Keratinocyte (primary cell): ENCODE results near the gene ULK4. TPM values are rescaled to one million over a fixed set of nuclear protein-coding genes. Genes with fewer than 3 reads are reported as not detected.

ENCODE experiments used
- DNase-seq: peaks from one replicate; pipeline ENCODE4 v3.0.0-alpha.2; 2011; ENCODE audit warnings: low read depth, missing footprints, low spot score
- FAIRE-seq: peaks from 2 replicates; lab custom pipeline; 2011; peaks lifted over from hg19 to GRCh38; lab: Jason Lieb, UNC
- H2AFZ ChIP-seq: 2 replicates; pipeline ENCODE4 v1.6.0; 2012; ENCODE audit warnings: low read length, control low read depth, inconsistent platforms; ENCODE audit not compliant: control insufficient read depth
- H3K27ac ChIP-seq: 2 replicates; pipeline ENCODE4 v1.5.1; 2011; ENCODE audit warnings: low read length; ENCODE audit not compliant: control insufficient read depth, insufficient read depth
- H3K27me3 ChIP-seq: 3 replicates; pipeline ENCODE4 v1.6.0; 2011; ENCODE audit warnings: low read length; ENCODE audit not compliant: control insufficient read depth, insufficient read depth; ENCODE audit errors: extremely low read depth
- H3K36me3 ChIP-seq, 2 experiments: 2 replicates in 1 of 2; 3 replicates in 1 of 2; pipeline ENCODE4 v1.5.1; 2011; ENCODE audit warnings: low read length in 2 of 2, mild to moderate bottlenecking in 1 of 2; ENCODE audit not compliant: control insufficient read depth in 2 of 2, insufficient read depth in 2 of 2; ENCODE audit errors: extremely low read depth in 1 of 2
- H3K4me1 ChIP-seq: 3 replicates; pipeline ENCODE4 v1.5.1; 2011; ENCODE audit warnings: low read length; ENCODE audit not compliant: control insufficient read depth, insufficient read depth; ENCODE audit errors: extremely low read depth
- H3K4me2 ChIP-seq: 3 replicates; pipeline ENCODE4 v1.6.0; 2011; ENCODE audit warnings: low read depth, low read length; ENCODE audit not compliant: control insufficient read depth, insufficient read depth; ENCODE audit errors: extremely low read depth
- H3K4me3 ChIP-seq, 3 experiments: fragments of 200-600 bp in 1 of 3; sonication (generic) in 1 of 3; 2 replicates in 2 of 3; 3 replicates in 1 of 3; pipeline ENCODE4 v1.5.1; 2011 to 2016; ENCODE audit warnings: low read length in 3 of 3, mild to moderate bottlenecking in 3 of 3, control low read depth in 2 of 3, inconsistent platforms in 1 of 3, low read depth in 1 of 3, mixed read lengths in 1 of 3, mixed run types in 1 of 3, moderate library complexity in 1 of 3; ENCODE audit not compliant: control insufficient read depth in 2 of 3, insufficient read depth in 2 of 3; ENCODE audit errors: extremely low read depth in 1 of 3
- H3K79me2 ChIP-seq: 2 replicates; pipeline ENCODE4 v1.6.0; 2012; ENCODE audit warnings: low read length; ENCODE audit not compliant: control insufficient read depth, insufficient read depth
- H3K9ac ChIP-seq: 3 replicates; pipeline ENCODE4 v1.6.0; 2011; ENCODE audit warnings: low read length; ENCODE audit not compliant: control insufficient read depth, insufficient read depth; ENCODE audit errors: extremely low read depth
- H3K9me1 ChIP-seq: 3 replicates; pipeline ENCODE4 v1.6.0; 2011; ENCODE audit warnings: low read length; ENCODE audit not compliant: control insufficient read depth, insufficient read depth; ENCODE audit errors: extremely low read depth
- H3K9me3 ChIP-seq: 2 replicates; pipeline ENCODE4 v1.5.1; 2012; ENCODE audit warnings: low read depth, low read length; ENCODE audit not compliant: control insufficient read depth
- H4K20me1 ChIP-seq: 3 replicates; pipeline ENCODE4 v1.6.0; 2011; ENCODE audit warnings: low read length; ENCODE audit not compliant: control insufficient read depth, insufficient read depth; ENCODE audit errors: extremely low read depth
- CTCF ChIP-seq, 3 experiments: IDR thresholded peaks in 1 of 3; conservative IDR thresholded peaks in 1 of 3; optimal IDR thresholded peaks in 1 of 3; 2 replicates in 2 of 3; 3 replicates in 1 of 3; pipeline versions ENCODE3 to v1.5.1; 2011; ENCODE audit warnings: low read length in 3 of 3, mild to moderate bottlenecking in 3 of 3, moderate library complexity in 2 of 3, control low read depth in 1 of 3, inconsistent platforms in 1 of 3; ENCODE audit not compliant: insufficient read depth in 2 of 3; ENCODE audit errors: extremely low read depth in 1 of 3
- EZH2 ChIP-seq: IDR thresholded peaks from one replicate; pipeline ENCODE4 v1.6.1; 2012; ENCODE audit warnings: inconsistent platforms, mild to moderate bottlenecking, low read length, moderate library complexity
- dilution Hi-C: fragments of 300-500 bp; cut with MboI; formaldehyde crosslinking; loops from one replicate; pipeline ENCODE4 v1.7.0; 2020; ENCODE audit warnings: low sequenced_read_pairs; ENCODE audit not compliant: extremely low pct_ligation_motif_present
- polyA plus RNA-seq, 5 experiments: library from polyadenylated mRNA; depleted of rRNA in 3 of 5; stranded (reverse) in 3 of 5; stranded (forward) in 1 of 5; unstranded in 1 of 5; fragments of >200 nt; gene quantifications; 1 replicate in 1 of 5; 2 replicates in 3 of 5; 3 replicates in 1 of 5; pipeline versions ENCODE4 v1.2.1 to v1.2.3, GENCODE V29; 2011 to 2012; ENCODE audit warnings: missing spikeins in 2 of 5, low read depth in 1 of 5, low replicate concordance in 1 of 5

The ULK4 gene
- polyA plus RNA-seq, 1 donor (not counting 4 experiments of a cell fraction or from before 2014, with no cell fraction given) = 6.1 TPM

GRCh38 chr3:41265823-41266273, 696.1 kb downstream of the ULK4 start:
- FAIRE-seq = no peak
- Histone ChIP-seq H3K36me3 (no peaks in the 10 kb centered on the region), H3K9me1 (peaks cover 2% of the 10 kb centered on the region), H3K9ac (no peak overlapping the region), H3K79me2 (no peaks in the 10 kb centered on the region), H3K4me3 (no peak overlapping the region), H3K27me3 (no peaks in the 10 kb centered on the region), H4K20me1 (no peaks in the 10 kb centered on the region), H3K9me3 (no peaks in the 10 kb centered on the region), H2AFZ (no peak overlapping the region), H3K4me1 (peaks cover 10% of the 10 kb centered on the region), H3K27ac (no peak overlapping the region), H3K4me2 (no peak overlapping the region)
- no peak for DNase-seq
- dilution Hi-C loops = no loop called here
- TF ChIP-seq EZH2 = no peak
- no peak for TF ChIP-seq CTCF (optimal IDR thresholded peaks at IDR 0.05 in 1 of 3, IDR thresholded peaks at IDR 0.05 in 1 of 3, conservative IDR thresholded peaks at IDR 0.05 in 1 of 3; ENCODE audit: extremely low read depth in 1 of 3, insufficient read depth in 2 of 3, low read length in 3 of 3)

GRCh38 chr3:41265011-41265545, 696.8 kb downstream of the ULK4 start:
- no peak overlapping the region for H2AFZ ChIP-seq
- no peaks in the 10 kb centered on the region for H3K9me3 ChIP-seq
- DNase-seq (no peak), FAIRE-seq (no peak)
- H3K4me1 ChIP-seq = peaks cover 10% of the 10 kb centered on the region
- no peaks in the 10 kb centered on the region for H3K27me3 ChIP-seq
- TF ChIP-seq CTCF (optimal IDR thresholded peaks at IDR 0.05 in 1 of 3, IDR thresholded peaks at IDR 0.05 in 1 of 3, conservative IDR thresholded peaks at IDR 0.05 in 1 of 3; ENCODE audit: extremely low read depth in 1 of 3, insufficient read depth in 2 of 3, low read length in 3 of 3) (no peak), EZH2 (no peak)
- no peak overlapping the region for H3K9ac ChIP-seq
- H3K4me2 ChIP-seq = no peak overlapping the region
- no peak overlapping the region for H3K4me3 ChIP-seq
- H3K36me3 ChIP-seq = no peaks in the 10 kb centered on the region
- H3K79me2 ChIP-seq = no peaks in the 10 kb centered on the region
- no peak overlapping the region for H3K27ac ChIP-seq
- H3K9me1 ChIP-seq = peaks cover 2% of the 10 kb centered on the region
- no peaks in the 10 kb centered on the region for H4K20me1 ChIP-seq
- dilution Hi-C loops = no loop called here
